Karpas-422 (cell line): ENCODE results near the gene DNM2. TPM values are rescaled to one million over a fixed set of nuclear protein-coding genes. Genes with fewer than 3 reads are reported as not detected.

Source experiments
- DNase-seq: peaks from one replicate; pipeline ENCODE4 v3.0.0-alpha.2; 2015
- H2AFZ ChIP-seq: fragments of 200-600 bp; sonication (generic); 2 replicates; pipeline ENCODE4 v1.6.1; 2014; ENCODE audit warnings: antibody characterized with exemption, low read length, mixed read lengths
- H3K27ac ChIP-seq: fragments of 200-600 bp; sonication (generic); 2 replicates; pipeline ENCODE4 v1.5.1; 2014; ENCODE audit warnings: mild to moderate bottlenecking, low read length, moderate library complexity
- H3K27me3 ChIP-seq: fragments of 200-600 bp; sonication (generic); 2 replicates; pipeline ENCODE4 v1.6.1; 2014; ENCODE audit warnings: low read length, mixed read lengths
- H3K36me3 ChIP-seq: fragments of 200-600 bp; sonication (generic); 2 replicates; pipeline ENCODE4 v1.6.1; 2014; ENCODE audit warnings: low read length, mixed read lengths; ENCODE audit not compliant: insufficient read depth
- H3K4me1 ChIP-seq: fragments of 200-600 bp; sonication (generic); 2 replicates; pipeline ENCODE4 v1.6.1; 2014; ENCODE audit warnings: mild to moderate bottlenecking, low read length, mixed read lengths
- H3K4me2 ChIP-seq: fragments of 200-600 bp; sonication (generic); 2 replicates; pipeline ENCODE4 v1.6.1; 2014; ENCODE audit warnings: low read length, low read depth, mild to moderate bottlenecking; ENCODE audit not compliant: poor library complexity, severe bottlenecking
- H3K4me3 ChIP-seq: fragments of 200-600 bp; sonication (generic); 2 replicates; pipeline ENCODE4 v1.5.1; 2014; ENCODE audit warnings: mild to moderate bottlenecking, antibody characterized with exemption, low read length, mixed read lengths
- H3K79me2 ChIP-seq: fragments of 200-600 bp; sonication (generic); 2 replicates; pipeline ENCODE4 v1.6.1; 2014; ENCODE audit warnings: mild to moderate bottlenecking, low read length, mixed read lengths
- H3K9ac ChIP-seq: fragments of 200-600 bp; sonication (generic); 2 replicates; pipeline ENCODE4 v1.6.0; 2014; ENCODE audit warnings: low read length
- H3K9me2 ChIP-seq: fragments of 200-600 bp; sonication (generic), shearing (Covaris generic); replicated peaks from 2 replicates; pipeline ENCODE4 v1.6.0; 2014; ENCODE audit warnings: mild to moderate bottlenecking, low read length, moderate library complexity; ENCODE audit not compliant: insufficient read depth
- H3K9me3 ChIP-seq: fragments of 300-700, 200-600 bp; sonication (generic); 2 replicates; pipeline ENCODE4 v1.6.1; 2014; ENCODE audit warnings: low read length, mixed read lengths
- H4K20me1 ChIP-seq: fragments of 200-600 bp; sonication (generic); 2 replicates; pipeline ENCODE4 v1.6.1; 2014; ENCODE audit warnings: mild to moderate bottlenecking, antibody characterized with exemption, low read length, low read depth; ENCODE audit not compliant: insufficient read depth
- total RNA-seq: library from RNA; depleted of rRNA; stranded (reverse); fragments of >200 nt; shearing (Covaris generic); gene quantifications from 2 replicates; pipeline ENCODE4 v1.2.3, GENCODE V29; 2014; ENCODE audit warnings: low replicate concordance

Gene DNM2
- total RNA-seq, 1 experiment from 2014 or later = 91.1 TPM

DNA sequence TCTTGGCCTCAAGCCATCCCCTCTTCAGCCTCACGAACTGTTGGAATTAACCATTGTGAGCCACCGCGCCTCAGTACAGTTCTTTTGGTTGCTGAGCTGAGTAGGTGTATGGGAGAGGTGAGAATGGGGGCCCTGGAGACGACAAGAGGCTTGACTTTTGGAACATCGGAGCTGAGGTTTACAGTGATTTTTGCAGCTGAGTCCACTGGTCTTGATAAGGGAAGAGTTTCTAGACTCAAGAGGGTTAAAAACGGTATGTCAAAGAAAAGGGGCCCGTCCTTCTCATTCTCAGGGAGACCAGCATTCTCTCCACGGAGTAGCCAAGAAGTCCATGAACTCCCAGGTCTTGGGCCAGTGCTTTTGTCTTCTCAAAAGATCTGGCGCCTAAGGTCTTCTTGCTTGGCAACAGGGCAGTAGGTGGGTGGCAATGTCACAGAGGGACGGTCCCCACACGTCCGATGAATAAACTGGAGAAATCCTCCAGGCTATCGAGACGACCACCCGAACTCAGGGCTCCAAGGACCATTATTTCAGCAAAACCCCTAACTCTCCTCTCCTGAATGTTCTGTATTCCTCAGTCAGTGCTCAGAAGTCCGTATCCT, 23.1 kb upstream of the DNM2 start:
- Histone ChIP-seq H3K4me3 (no peak overlapping the region), H3K27me3 (no peaks in the 10 kb centered on the region), H3K27ac (no peak overlapping the region), H3K36me3 (peaks cover 14% of the 10 kb centered on the region; the same call in 1 of the 2 replicates), H3K4me2 (no peak overlapping the region), H2AFZ (no peak overlapping the region), H3K79me2 (no peaks in the 10 kb centered on the region), H3K9me3 (no peaks in the 10 kb centered on the region), H3K9ac (no peak overlapping the region), H4K20me1 (peaks cover 42% of the 10 kb centered on the region), H3K9me2 (no peaks in the 10 kb centered on the region), H3K4me1 (no peaks in the 10 kb centered on the region; the same call in 1 of the 2 replicates)
- DNase-seq = peak; percentile 49

GRCh38 chr19:10695401-10696398, 22.2 kb upstream of the DNM2 start:
- H4K20me1 ChIP-seq = peaks cover 33% of the 10 kb centered on the region
- H2AFZ ChIP-seq = no peak overlapping the region
- peaks cover 3% of the 10 kb centered on the region for H3K4me1 ChIP-seq
- DNase-seq = peak; percentile 98
- H3K36me3 ChIP-seq = peaks cover 7% of the 10 kb centered on the region; the same call in 1 of the 2 replicates
- no peaks in the 10 kb centered on the region for H3K79me2 ChIP-seq
- no peak overlapping the region for H3K9ac ChIP-seq
- H3K9me3 ChIP-seq = no peaks in the 10 kb centered on the region
- no peak overlapping the region for H3K4me2 ChIP-seq
- no peak overlapping the region for H3K4me3 ChIP-seq
- no peaks in the 10 kb centered on the region for H3K27me3 ChIP-seq
- H3K27ac ChIP-seq = no peak overlapping the region
- H3K9me2 ChIP-seq = no peaks in the 10 kb centered on the region

DNA sequence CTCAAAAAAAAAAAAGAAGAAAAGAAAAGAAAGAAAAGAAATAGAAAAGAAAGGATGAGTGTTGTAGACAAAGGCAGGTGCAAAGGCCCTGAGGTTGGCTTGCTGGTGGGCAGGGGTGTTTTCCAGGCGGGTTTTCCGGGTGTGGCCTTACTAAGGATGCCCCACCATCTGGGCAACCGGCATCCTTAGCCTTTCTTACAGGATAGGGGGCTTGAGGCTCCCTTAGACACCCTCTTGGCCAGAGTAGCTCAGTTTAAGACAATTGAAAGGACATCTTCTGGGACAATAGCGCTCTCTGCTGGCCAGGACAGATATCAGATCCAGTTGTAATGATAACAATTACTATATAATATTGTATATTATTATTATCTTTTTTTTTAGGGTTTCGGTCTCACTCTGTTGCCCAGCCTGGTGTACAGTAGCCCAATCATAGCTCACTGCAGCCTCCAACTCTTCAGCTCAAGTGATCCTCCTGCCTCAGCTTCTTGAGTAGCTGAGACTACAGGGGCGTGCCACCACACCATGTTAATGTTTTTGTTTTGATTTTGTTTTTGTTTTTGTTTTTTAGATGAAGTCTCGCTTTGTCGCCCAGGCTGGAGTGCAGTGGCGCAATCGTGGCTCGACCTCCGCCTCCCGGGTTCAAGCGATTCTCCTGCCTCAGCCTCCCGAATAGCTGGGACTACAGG, 18.1 kb upstream of the DNM2 start:
- no peak overlapping the region for H2AFZ ChIP-seq
- H3K27me3 ChIP-seq = no peaks in the 10 kb centered on the region

GRCh38 chr19:10701955-10702525, 15.8 kb upstream of the DNM2 start:
- no peaks in the 10 kb centered on the region for H3K9me2 ChIP-seq
- peak overlapping the region; percentile 44 for H3K27ac ChIP-seq
- peaks cover 9% of the 10 kb centered on the region; the same call in 1 of the 2 replicates for H3K79me2 ChIP-seq
- no peaks in the 10 kb centered on the region for H3K9me3 ChIP-seq
- peak overlapping the region; percentile 90 for H3K9ac ChIP-seq
- H3K4me3 ChIP-seq = peak overlapping the region; percentile 97
- DNase-seq = peak; percentile 82
- H4K20me1 ChIP-seq = no peaks in the 10 kb centered on the region
- H3K4me1 ChIP-seq = peaks cover 10% of the 10 kb centered on the region
- peak overlapping the region; percentile 89 for H2AFZ ChIP-seq
- no peaks in the 10 kb centered on the region for H3K36me3 ChIP-seq
- no peaks in the 10 kb centered on the region for H3K27me3 ChIP-seq
- peak overlapping the region; percentile 96 for H3K4me2 ChIP-seq

More for the DNA sequence above, 18.1 kb upstream of the DNM2 start:
- Histone ChIP-seq H3K4me2 (peak overlapping the region; percentile 96), H3K36me3 (no peaks in the 10 kb centered on the region), H3K4me3 (no peak overlapping the region), H3K79me2 (peaks cover 9% of the 10 kb centered on the region; the same call in 1 of the 2 replicates), H3K9ac (no peak overlapping the region), H4K20me1 (peaks cover 15% of the 10 kb centered on the region), H3K9me3 (no peaks in the 10 kb centered on the region), H3K27ac (no peak overlapping the region), H3K4me1 (peaks cover 10% of the 10 kb centered on the region), H3K9me2 (no peaks in the 10 kb centered on the region)
- DNase-seq = peak; percentile 93

- Histone ChIP-seq H3K4me3 (no peak overlapping the region), H3K79me2 (peaks cover 4% of the 10 kb centered on the region; the same call in 1 of the 2 replicates), H3K27ac (no peak overlapping the region), H3K9ac (no peak overlapping the region), H3K4me1 (peaks cover 4% of the 10 kb centered on the region), H3K27me3 (no peaks in the 10 kb centered on the region), H3K9me2 (no peaks in the 10 kb centered on the region), H4K20me1 (no peaks in the 10 kb centered on the region), H2AFZ (no peak overlapping the region), H3K36me3 (no peaks in the 10 kb centered on the region), H3K9me3 (no peaks in the 10 kb centered on the region), H3K4me2 (no peak overlapping the region)
- DNase-seq = no peak
Observed at GRCh38 chr19:10706990-10707389, 10.9 kb upstream of the DNM2 start.

- no peaks in the 10 kb centered on the region for H3K9me3 ChIP-seq
- no peak overlapping the region for H3K4me3 ChIP-seq
- peaks cover under 1% of the 10 kb centered on the region for H3K4me1 ChIP-seq
- no peaks in the 10 kb centered on the region for H3K9me2 ChIP-seq
- H3K79me2 ChIP-seq = no peaks in the 10 kb centered on the region
- no peak for DNase-seq
- H2AFZ ChIP-seq = no peak overlapping the region
- H4K20me1 ChIP-seq = no peaks in the 10 kb centered on the region
- no peaks in the 10 kb centered on the region for H3K27me3 ChIP-seq
- no peak overlapping the region for H3K9ac ChIP-seq
- no peaks in the 10 kb centered on the region for H3K36me3 ChIP-seq
- no peak overlapping the region for H3K4me2 ChIP-seq
- no peak overlapping the region for H3K27ac ChIP-seq
Observed at GRCh38 chr19:10707440-10707839, 10.4 kb upstream of the DNM2 start.

DNA sequence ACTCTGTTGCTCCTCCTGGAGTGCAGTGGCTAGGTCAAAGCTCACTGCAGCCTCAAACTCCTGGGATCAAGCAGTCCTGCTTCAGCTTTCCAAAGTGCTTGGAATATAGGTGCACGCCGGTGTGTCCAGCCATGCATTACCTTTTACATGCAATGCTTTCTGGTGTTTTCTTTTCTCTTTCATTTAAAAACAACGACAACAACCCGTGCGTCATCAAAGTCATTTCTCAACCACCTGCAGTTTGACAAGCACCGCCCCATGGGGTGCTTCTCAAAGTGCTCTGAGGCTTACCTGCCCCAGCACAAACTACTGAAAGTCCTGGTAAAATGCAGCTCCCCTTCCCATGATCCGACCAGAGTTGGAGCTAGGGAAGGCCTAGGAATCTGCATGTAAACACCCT, 9.6 kb upstream of the DNM2 start:
- H3K4me2 ChIP-seq = no peak overlapping the region
- no peak overlapping the region for H3K9ac ChIP-seq
- no peak overlapping the region for H3K4me3 ChIP-seq
- no peaks in the 10 kb centered on the region for H3K9me3 ChIP-seq
- H3K79me2 ChIP-seq = no peaks in the 10 kb centered on the region
- H3K27me3 ChIP-seq = no peaks in the 10 kb centered on the region
- H3K4me1 ChIP-seq = no peaks in the 10 kb centered on the region
- H4K20me1 ChIP-seq = no peaks in the 10 kb centered on the region
- H3K9me2 ChIP-seq = no peaks in the 10 kb centered on the region
- no peak overlapping the region for H2AFZ ChIP-seq
- no peak for DNase-seq
- H3K36me3 ChIP-seq = no peaks in the 10 kb centered on the region
- H3K27ac ChIP-seq = no peak overlapping the region
